ENCODE measurements around the gene POLD2. TPM values are rescaled to one million over a fixed set of nuclear protein-coding genes. Genes with fewer than 3 reads are reported as not detected.

Gene POLD2
- total and polyA plus RNA-seq, 2 donors, result 37.5 to 73.5 TPM

GRCh38 chr7:44108768-44109750, 14.3 kb downstream of the POLD2 start:
- DNase-seq (ENCODE audit: extremely low spot score), result no peak
- H3K27ac ChIP-seq (ENCODE audit: low read depth), result no peak overlapping the region
- H3K4me1 ChIP-seq (ENCODE audit: insufficient read depth), result no peaks in the 10 kb centered on the region
- H3K4me3 ChIP-seq (ENCODE audit: low read depth, low read length), result no peak overlapping the region
- 86% methylated on average over 21 of the region's 21 CpGs for WGBS
- H3K36me3 ChIP-seq (ENCODE audit: insufficient read depth), result no peaks in the 10 kb centered on the region

- H3K36me3 ChIP-seq (ENCODE audit: insufficient read depth), result no peaks in the 10 kb centered on the region
- no peak for DNase-seq (ENCODE audit: extremely low spot score)
- no peak overlapping the region for H3K4me3 ChIP-seq (ENCODE audit: low read depth, low read length)
- no peaks in the 10 kb centered on the region for H3K4me1 ChIP-seq (ENCODE audit: insufficient read depth)
- 88% methylated on average over 21 of the region's 21 CpGs for WGBS
- no peak overlapping the region for H3K27ac ChIP-seq (ENCODE audit: low read depth)
Observed at GRCh38 chr7:44107961-44108767, 15.2 kb downstream of the POLD2 start.

- 89% methylated on average over 18 of the region's 18 CpGs for WGBS
- Histone ChIP-seq H3K4me1 (ENCODE audit: insufficient read depth) (no peaks in the 10 kb centered on the region), H3K27ac (ENCODE audit: low read depth) (no peak overlapping the region), H3K4me3 (ENCODE audit: low read depth, low read length) (no peak overlapping the region), H3K36me3 (ENCODE audit: insufficient read depth) (no peaks in the 10 kb centered on the region)
- DNase-seq (ENCODE audit: extremely low spot score), result no peak
Observed at GRCh38 chr7:44107116-44107960, 16.0 kb downstream of the POLD2 start.

- DNase-seq (ENCODE audit: extremely low spot score), result no peak
- no peaks in the 10 kb centered on the region for H3K4me1 ChIP-seq (ENCODE audit: insufficient read depth)
- no peaks in the 10 kb centered on the region for H3K36me3 ChIP-seq (ENCODE audit: insufficient read depth)
- WGBS, result 91% methylated on average over 10 of the region's 10 CpGs
- no peak overlapping the region for H3K27ac ChIP-seq (ENCODE audit: low read depth)
- no peak overlapping the region for H3K4me3 ChIP-seq (ENCODE audit: low read depth, low read length)
Observed at GRCh38 chr7:44106311-44107065, 16.9 kb downstream of the POLD2 start.

- Histone ChIP-seq H3K27ac (ENCODE audit: low read depth) (peak overlapping the region; percentile 69), H3K4me3 (ENCODE audit: low read depth, low read length) (peak overlapping the region; percentile 59), H3K36me3 (ENCODE audit: insufficient read depth) (no peaks in the 10 kb centered on the region), H3K4me1 (ENCODE audit: insufficient read depth) (no peaks in the 10 kb centered on the region)
- DNase-seq (ENCODE audit: extremely low spot score), result no peak
- WGBS, result 81% methylated on average over 2 of the region's 2 CpGs
Observed at GRCh38 chr7:44105832-44106231, 17.5 kb downstream of the POLD2 start.

- no peaks in the 10 kb centered on the region for H3K36me3 ChIP-seq (ENCODE audit: insufficient read depth)
- H3K4me1 ChIP-seq (ENCODE audit: insufficient read depth), result no peaks in the 10 kb centered on the region
- peak overlapping the region; percentile 69 for H3K27ac ChIP-seq (ENCODE audit: low read depth)
- no peak for DNase-seq (ENCODE audit: extremely low spot score)
- 14% methylated on average over 28 of the region's 28 CpGs for WGBS
- peak overlapping the region; percentile 59 for H3K4me3 ChIP-seq (ENCODE audit: low read depth, low read length)
Observed at GRCh38 chr7:44104860-44105771, 18.2 kb downstream of the POLD2 start.

- no peak for DNase-seq (ENCODE audit: extremely low spot score)
- Histone ChIP-seq H3K36me3 (ENCODE audit: insufficient read depth) (no peaks in the 10 kb centered on the region), H3K4me1 (ENCODE audit: insufficient read depth) (no peaks in the 10 kb centered on the region), H3K4me3 (ENCODE audit: low read depth, low read length) (peak within 1 kb of the TSS; percentile 59), H3K27ac (ENCODE audit: low read depth) (peak within 1 kb of the TSS; percentile 69)
- WGBS, result 4% methylated on average over 80 of the region's 87 CpGs
Observed at GRCh38 chr7:44103923-44104859, 19.2 kb downstream of the POLD2 start, which contains the start of gene AEBP1. TSS of gene AEBP1 (plus strand) at chr7:44104345. CDS start at chr7:44104666, 321 bp downstream.

GRCh38 chr7:44103566-44103922, 19.8 kb downstream of the POLD2 start:
- no peak overlapping the region for H3K4me3 ChIP-seq (ENCODE audit: low read depth, low read length)
- no peaks in the 10 kb centered on the region for H3K4me1 ChIP-seq (ENCODE audit: insufficient read depth)
- no peaks in the 10 kb centered on the region for H3K36me3 ChIP-seq (ENCODE audit: insufficient read depth)
- no peak overlapping the region for H3K27ac ChIP-seq (ENCODE audit: low read depth)
- WGBS, result 68% methylated on average over 8 of the region's 8 CpGs
- no peak for DNase-seq (ENCODE audit: extremely low spot score)

- DNase-seq (ENCODE audit: extremely low spot score), result no peak
- no peak overlapping the region for H3K27ac ChIP-seq (ENCODE audit: low read depth)
- H3K4me1 ChIP-seq (ENCODE audit: insufficient read depth), result no peaks in the 10 kb centered on the region
- H3K4me3 ChIP-seq (ENCODE audit: low read depth, low read length), result no peak overlapping the region
- 90% methylated on average over 8 of the region's 8 CpGs for WGBS
- no peaks in the 10 kb centered on the region for H3K36me3 ChIP-seq (ENCODE audit: insufficient read depth)
Observed at GRCh38 chr7:44102846-44103565, 20.3 kb downstream of the POLD2 start.

- H3K4me3 ChIP-seq (ENCODE audit: low read depth, low read length), result no peak overlapping the region
- H3K4me1 ChIP-seq (ENCODE audit: insufficient read depth), result no peaks in the 10 kb centered on the region
- no peaks in the 10 kb centered on the region for H3K36me3 ChIP-seq (ENCODE audit: insufficient read depth)
- H3K27ac ChIP-seq (ENCODE audit: low read depth), result no peak overlapping the region
- no peak for DNase-seq (ENCODE audit: extremely low spot score)
- WGBS, result 83% methylated on average over 14 of the region's 14 CpGs
Observed at GRCh38 chr7:44101966-44102845, 21.1 kb downstream of the POLD2 start.
